GM12892 (cell line): Measurements from ENCODE around the gene GID8.

Source experiments
- POLR2A ChIP-seq: IDR thresholded peaks from 2 replicates; pipeline ENCODE4 v1.6.1; 2011; ENCODE audit warnings: low read depth, low read length, control low read depth
- POLR2AphosphoS5 ChIP-seq: IDR thresholded peaks from 2 replicates; pipeline ENCODE4 v1.6.1; 2011; ENCODE audit warnings: low read depth, low read length, control low read depth

- TF ChIP-seq POLR2A (no peak), POLR2AphosphoS5 (no peak)
Observed at GRCh38 chr20:62907384-62908317, 30.3 kb upstream of the GID8 start.
